Esophagus squamous epithelium (tissue), 5 donors: ENCODE data around the gene UAP1L1. TPM values are rescaled to one million over a fixed set of nuclear protein-coding genes. Genes with fewer than 3 reads are reported as not detected.
"Not testable (repeated sequence)": the region's sequence is repeated elsewhere in the genome, so short reads cannot be mapped to it uniquely, and the experiment has no call there.

Experiments used
- DNase-seq: peaks from one replicate; lab custom pipeline; 2025; lab: John Stamatoyannopoulos, UW
- H3K27ac ChIP-seq, 4 donors: fragments of 200-600 bp; sonication (generic); one replicate each; pipeline ENCODE4 v1.5.1; 2016 to 2019; ENCODE audit warnings: mild to moderate bottlenecking in 1 of 4
- H3K27me3 ChIP-seq, 4 donors: fragments of 200-600 bp; sonication (generic); 1 replicate in 3 of 4; 2 replicates in 1 of 4; pipeline versions ENCODE4 v1.5.1 to v1.6.0; 2017 to 2021; ENCODE audit warnings: antibody characterized with exemption in 1 of 4
- H3K36me3 ChIP-seq, 3 donors: fragments of 200-600 bp; sonication (generic); one replicate each; pipeline ENCODE4 v1.5.1; 2016 to 2019
- H3K4me1 ChIP-seq, 3 donors: fragments of 200-600 bp; sonication (generic); one replicate each; pipeline ENCODE4 v1.5.1; 2017 to 2019
- H3K4me3 ChIP-seq, 4 donors: fragments of 200-600 bp; sonication (generic); 1 replicate in 3 of 4; 2 replicates in 1 of 4; pipeline ENCODE4 v1.5.1; 2016 to 2019; ENCODE audit warnings: mild to moderate bottlenecking in 2 of 4, moderate library complexity in 1 of 4
- H3K9me3 ChIP-seq, 3 donors: fragments of 200-600 bp; sonication (generic); one replicate each; pipeline ENCODE4 v1.5.1; 2016 to 2019
- CTCF ChIP-seq, 6 experiments: fragments of 450-650 bp in 4 of 6; fragments of 200-600 bp in 2 of 6; sonication (generic) in 2 of 6; IDR thresholded peaks; one replicate each; pipeline ENCODE4 v1.5.1; 2016 to 2019; ENCODE audit warnings: antibody characterized with exemption in 6 of 6, mild to moderate bottlenecking in 4 of 6, moderate library complexity in 4 of 6
- POLR2A ChIP-seq, 4 donors: fragments of 450-650 bp; IDR thresholded peaks; one replicate each; pipeline ENCODE4 v1.6.1; 2017; ENCODE audit warnings: antibody characterized with exemption in 4 of 4, mild to moderate bottlenecking in 4 of 4, moderate library complexity in 3 of 4
- WGBS, 2 donors: methylation state at CpG; one replicate each; pipeline ENCODE4 v1.1.5; 2018; 5-methylcytosine and 5-hydroxymethylcytosine counted together
- intact Hi-C: fragments of 100-400 bp; cut with DNase I; formaldehyde crosslinking; loops from one replicate; pipeline ENCODE4 v1.15.0; 2022
- total RNA-seq, 4 donors: library from RNA; depleted of rRNA; stranded (reverse); fragments of >200 nt; gene quantifications; one replicate each; pipeline ENCODE4 v1.1.0, GENCODE V29; 2016
- donor health status: DM: yes; HTN: yes; CAD: no.

Gene UAP1L1
- total RNA-seq, 4 donors from 2014 or later: 2.2 to 4.7 (median 3.7) TPM

- no peak for DNase-seq
- no peak overlapping the region for H3K27ac ChIP-seq
- H3K27me3 ChIP-seq: peaks cover 0 to 17% (median 0%) of the 10 kb centered on the region in 4 donors
- intact Hi-C loops: loop anchor here (5.0 kb wide), 1 partner anchor 111 kb away; the partner anchor contains the start of genes CYSRT1 and RNF224
- no peaks in the 10 kb centered on the region for H3K9me3 ChIP-seq
- H3K4me3 ChIP-seq: no peak overlapping the region
- peaks cover 14 to 22% (median 15%) of the 10 kb centered on the region in 3 donors for H3K4me1 ChIP-seq
- 62 to 72% methylated on average over 17 of the region's 17 CpGs for WGBS, 2 donors
- TF ChIP-seq POLR2A (IDR thresholded peaks at IDR 0.05): no peak
- TF ChIP-seq CTCF (IDR thresholded peaks at IDR 0.05): no peak
- H3K36me3 ChIP-seq: peaks cover 2 to 17% (median 4%) of the 10 kb centered on the region in 3 donors
Measured at GRCh38 chr9:137116728-137117127, 39.4 kb downstream of the UAP1L1 start.

DNA sequence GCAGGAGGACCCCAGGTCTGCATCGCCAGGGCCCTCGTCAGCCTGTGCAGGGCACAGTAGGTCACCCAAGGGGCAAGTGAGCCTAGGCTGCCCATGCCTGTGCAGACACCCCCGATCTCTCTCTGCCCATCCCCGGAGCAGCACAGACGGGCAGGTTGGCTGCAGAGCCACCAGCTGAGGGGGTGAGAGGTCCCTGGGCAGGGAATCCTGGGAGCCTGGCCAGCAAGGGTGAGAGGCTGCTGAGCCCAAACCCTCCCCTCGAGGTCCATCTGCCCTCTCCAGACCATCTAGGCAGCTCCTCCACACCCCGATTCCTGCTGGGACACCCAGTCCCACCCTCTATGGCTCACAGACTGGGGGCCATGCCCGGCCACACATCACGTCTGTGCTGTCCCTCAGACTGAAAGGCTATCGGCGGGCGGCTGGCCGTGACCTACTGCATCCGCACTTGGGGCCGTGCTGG is 40.0 kb downstream of the UAP1L1 start:
- Histone ChIP-seq H3K27me3 (peaks cover 0 to 17% (median 0%) of the 10 kb centered on the region in 4 donors), H3K9me3 (no peaks in the 10 kb centered on the region), H3K27ac (no peak overlapping the region), H3K4me1 (peaks cover 14 to 24% (median 15%) of the 10 kb centered on the region in 3 donors), H3K4me3 (no peak overlapping the region), H3K36me3 (peaks cover 0 to 12% (median 4%) of the 10 kb centered on the region in 3 donors)
- no peak for DNase-seq
- intact Hi-C loops: loop anchor here (5.0 kb wide), 1 partner anchor 110 kb away; the partner anchor contains the start of genes CYSRT1 and RNF224
- WGBS, 2 donors: 76 to 78% methylated on average over 7 to 15 of the region's 15 CpGs
- no peak for TF ChIP-seq CTCF (IDR thresholded peaks at IDR 0.05)
- TF ChIP-seq POLR2A (IDR thresholded peaks at IDR 0.05): no peak

DNA sequence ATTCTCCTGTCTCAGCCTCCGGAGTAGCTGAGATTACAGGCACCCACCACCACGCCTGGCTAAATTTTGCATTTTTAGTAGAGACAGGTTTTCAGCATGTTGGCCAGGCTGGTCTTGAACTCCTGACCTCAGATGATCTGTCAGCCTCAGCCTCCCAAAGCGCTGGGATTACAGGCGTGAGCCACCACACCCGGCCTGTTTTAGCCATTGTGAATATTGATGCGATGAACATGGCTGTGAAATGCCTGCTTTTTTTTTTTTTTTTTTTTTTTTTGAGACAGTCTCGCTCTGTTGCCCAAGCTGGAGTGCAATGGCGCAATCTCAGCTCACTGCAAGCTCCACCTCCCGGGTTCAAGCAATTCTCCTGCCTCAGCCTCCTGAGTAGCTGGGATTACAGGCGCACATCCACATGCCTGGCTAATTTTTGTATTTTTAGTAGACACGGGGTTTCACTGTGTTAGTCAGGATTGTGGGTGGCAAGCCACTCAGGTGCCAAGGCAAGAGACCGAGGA is 40.8 kb downstream of the UAP1L1 start:
- 73 to 82% methylated on average over 10 to 11 of the region's 12 CpGs for WGBS, 2 donors
- Histone ChIP-seq H3K4me1 (peaks cover 14 to 22% (median 15%) of the 10 kb centered on the region in 3 donors), H3K27me3 (peaks cover 0 to 17% (median 0%) of the 10 kb centered on the region in 4 donors)
- intact Hi-C loops: loop anchor here (5.0 kb wide), 1 partner anchor 109 kb away; the partner anchor contains the start of genes CYSRT1 and RNF224
- H3K9me3 ChIP-seq, H3K4me3 ChIP-seq, H3K27ac ChIP-seq, H3K36me3 ChIP-seq, DNase-seq: not testable (repeated sequence)

DNA sequence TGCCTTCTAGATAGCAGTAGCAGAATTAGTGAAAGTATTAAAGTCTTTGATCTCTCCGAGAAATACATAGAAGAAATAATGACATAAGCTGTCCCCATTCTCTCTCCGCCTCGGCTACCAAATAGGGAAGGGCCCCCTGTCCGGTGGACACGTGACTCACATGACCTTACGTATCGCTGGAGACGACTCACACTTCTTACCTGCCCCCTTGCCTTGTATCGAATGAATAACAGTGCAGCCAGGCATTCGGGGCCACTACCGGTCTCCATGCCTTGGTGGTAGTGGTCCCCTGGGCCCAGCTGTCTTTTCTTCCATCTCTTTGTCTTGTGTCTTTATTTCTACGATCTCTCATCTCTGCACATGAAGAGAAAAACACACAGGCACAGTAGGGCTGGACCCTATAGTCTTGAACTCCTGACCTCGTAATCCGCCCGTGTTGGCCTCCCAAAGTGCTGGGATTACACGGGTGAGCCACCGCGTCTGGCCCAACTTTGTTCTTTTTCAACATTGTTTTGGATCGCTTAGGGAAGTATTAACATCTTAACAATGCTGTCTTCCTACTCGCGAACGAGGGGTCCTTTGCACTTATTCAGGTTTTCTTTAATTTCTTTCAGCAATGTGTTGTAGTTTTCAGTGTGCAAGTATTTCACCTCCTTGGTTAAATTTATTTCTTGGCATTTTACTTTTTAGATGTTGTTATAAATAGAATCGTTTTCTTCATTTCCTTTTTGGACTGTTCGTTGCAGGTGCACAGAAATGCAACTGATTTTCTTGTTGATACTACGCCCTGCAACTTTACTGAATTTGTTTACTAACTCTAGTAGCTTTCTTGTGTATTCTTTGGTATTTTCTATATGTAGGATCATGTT is 44.8 kb downstream of the UAP1L1 start:
- WGBS, 2 donors: 72 to 77% methylated on average over 14 of the region's 25 CpGs
- H3K4me3 ChIP-seq, DNase-seq, H3K27me3 ChIP-seq, H3K9me3 ChIP-seq, H3K36me3 ChIP-seq, intact Hi-C loops, H3K27ac ChIP-seq: not testable (repeated sequence)
- peaks cover 0 to 13% (median 5%) of the 10 kb centered on the region in 3 donors for H3K4me1 ChIP-seq

- 77 to 86% methylated on average over 12 to 13 of the region's 16 CpGs for WGBS, 2 donors
- H3K36me3 ChIP-seq, intact Hi-C loops, H3K27me3 ChIP-seq, H3K27ac ChIP-seq, H3K9me3 ChIP-seq, DNase-seq, H3K4me3 ChIP-seq: not testable (repeated sequence)
- peaks cover 3 to 21% (median 13%) of the 10 kb centered on the region in 3 donors for H3K4me1 ChIP-seq
Measured at GRCh38 chr9:137122796-137123467, 45.6 kb downstream of the UAP1L1 start.

GRCh38 chr9:137123468-137123837 is 46.1 kb downstream of the UAP1L1 start:
- DNase-seq: no peak
- no peak overlapping the region for H3K27ac ChIP-seq
- no peaks in the 10 kb centered on the region for H3K9me3 ChIP-seq
- H3K36me3 ChIP-seq: no peaks in the 10 kb centered on the region
- TF ChIP-seq POLR2A (IDR thresholded peaks at IDR 0.05) (no peak), CTCF (IDR thresholded peaks at IDR 0.05) (no peak)
- intact Hi-C loops: no loop called here
- WGBS, 2 donors: 65 to 66% methylated on average over 5 of the region's 5 CpGs
- H3K4me3 ChIP-seq: no peak overlapping the region
- peaks cover 8 to 26% (median 18%) of the 10 kb centered on the region in 3 donors for H3K4me1 ChIP-seq
- no peaks in the 10 kb centered on the region for H3K27me3 ChIP-seq

GRCh38 chr9:137123952-137124462 is 46.7 kb downstream of the UAP1L1 start:
- H3K36me3 ChIP-seq, DNase-seq, H3K4me3 ChIP-seq, H3K27ac ChIP-seq, H3K27me3 ChIP-seq, intact Hi-C loops, H3K9me3 ChIP-seq: not testable (repeated sequence)
- WGBS, 2 donors: 84 to 91% methylated on average over 1 to 5 of the region's 5 CpGs
- peaks cover 14 to 32% (median 23%) of the 10 kb centered on the region in 3 donors for H3K4me1 ChIP-seq
